H9 (cell line): ENCODE results near the gene KLF2. TPM values are rescaled to one million over a fixed set of nuclear protein-coding genes. Genes with fewer than 3 reads are reported as not detected.
A peak's percentile ranks its signal among the peaks of the same experiment; 100 is the strongest.

Experiments
- DNase-seq: peaks from one replicate; pipeline ENCODE4 v3.0.0-alpha.2; 2017
- H2AFZ ChIP-seq: one replicate; pipeline ENCODE4 v1.6.1; 2013; ENCODE audit warnings: mild to moderate bottlenecking, low read length, control low read depth, moderate library complexity
- H2AK5ac ChIP-seq: 2 replicates; pipeline ENCODE4 v1.6.1; 2013; ENCODE audit warnings: low read length, control low read depth, mixed read lengths; ENCODE audit not compliant: insufficient read length
- H2BK120ac ChIP-seq: one replicate; pipeline ENCODE4 v1.6.1; 2013; ENCODE audit warnings: low read depth, mild to moderate bottlenecking, low read length, control low read depth, inconsistent platforms; ENCODE audit not compliant: poor library complexity, severe bottlenecking
- H2BK12ac ChIP-seq: 2 replicates; pipeline ENCODE4 v1.6.1; 2013; ENCODE audit warnings: low read length, control low read depth, mixed read lengths, low read depth; ENCODE audit not compliant: insufficient read length
- H2BK15ac ChIP-seq: 2 replicates; pipeline ENCODE4 v1.6.1; 2013; ENCODE audit warnings: low read depth, low read length, control low read depth
- H2BK20ac ChIP-seq: one replicate; pipeline ENCODE4 v1.6.1; 2013; ENCODE audit warnings: low read depth, mild to moderate bottlenecking, low read length, control low read depth, inconsistent platforms; ENCODE audit not compliant: poor library complexity, severe bottlenecking
- H2BK5ac ChIP-seq: 2 replicates; pipeline ENCODE4 v1.6.1; 2013; ENCODE audit warnings: low read length, control low read depth, mixed read lengths; ENCODE audit not compliant: insufficient read length
- H3K14ac ChIP-seq: 2 replicates; pipeline ENCODE4 v1.6.1; 2013; ENCODE audit warnings: low read length, control low read depth; ENCODE audit not compliant: insufficient read depth
- H3K18ac ChIP-seq: 2 replicates; pipeline ENCODE4 v1.6.1; 2013; ENCODE audit warnings: low read depth, mild to moderate bottlenecking, mixed read lengths, low read length, control low read depth; ENCODE audit not compliant: insufficient read length
- H3K23ac ChIP-seq: 2 replicates; pipeline ENCODE4 v1.6.1; 2013; ENCODE audit warnings: low read length, control low read depth, mixed read lengths, low read depth; ENCODE audit not compliant: insufficient read length
- H3K23me2 ChIP-seq: 2 replicates; pipeline ENCODE4 v1.6.1; 2013; ENCODE audit warnings: low read depth, mild to moderate bottlenecking, mixed read lengths, low read length, control low read depth; ENCODE audit not compliant: insufficient read length, poor library complexity, severe bottlenecking
- H3K27ac ChIP-seq: 2 replicates; pipeline ENCODE4 v1.5.1; 2013; ENCODE audit warnings: low read length, control low read depth, mixed read lengths, low read depth; ENCODE audit not compliant: insufficient read length
- H3K27me3 ChIP-seq: 2 replicates; pipeline ENCODE4 v1.6.1; 2013; ENCODE audit warnings: low read length, control low read depth, inconsistent platforms; ENCODE audit not compliant: insufficient read depth
- H3K4ac ChIP-seq: 2 replicates; pipeline ENCODE4 v1.6.1; 2013; ENCODE audit warnings: low read depth, mild to moderate bottlenecking, control low read depth, inconsistent platforms, low read length, moderate library complexity
- H3K4me1 ChIP-seq: 2 replicates; pipeline ENCODE4 v1.6.1; 2013; ENCODE audit warnings: low read length, control low read depth, inconsistent platforms; ENCODE audit not compliant: insufficient read depth
- H3K4me2 ChIP-seq: 2 replicates; pipeline ENCODE4 v1.6.1; 2013; ENCODE audit warnings: low read length, control low read depth, mixed read lengths; ENCODE audit not compliant: insufficient read length, insufficient read depth
- H3K56ac ChIP-seq: 2 replicates; pipeline ENCODE4 v1.6.1; 2013; ENCODE audit warnings: low read depth, mild to moderate bottlenecking, mixed read lengths, low read length, control low read depth; ENCODE audit not compliant: insufficient read length
- H3K79me1 ChIP-seq: 2 replicates; pipeline ENCODE4 v1.6.1; 2013; ENCODE audit warnings: low read depth, mild to moderate bottlenecking, moderate library complexity, low read length, control low read depth, inconsistent platforms; ENCODE audit not compliant: insufficient read depth, poor library complexity, severe bottlenecking
- H3K79me2 ChIP-seq: 2 replicates; pipeline ENCODE4 v1.6.1; 2013; ENCODE audit warnings: low read length, control low read depth, inconsistent platforms; ENCODE audit not compliant: insufficient read depth
- H3K9ac ChIP-seq: 2 replicates; pipeline ENCODE4 v1.6.1; 2013; ENCODE audit warnings: low read length, control low read depth, mixed read lengths; ENCODE audit not compliant: insufficient read length; ENCODE audit errors: extremely low read depth
- H3K9me3 ChIP-seq: one replicate; pipeline ENCODE4 v1.6.1; 2013; ENCODE audit warnings: low read depth, low read length, inconsistent platforms; ENCODE audit not compliant: control insufficient read depth
- H3T11ph ChIP-seq: one replicate; pipeline ENCODE4 v1.6.1; 2013; ENCODE audit warnings: mild to moderate bottlenecking, low read length, control low read depth, inconsistent platforms
- H4K20me1 ChIP-seq: one replicate; pipeline ENCODE4 v1.6.1; 2013; ENCODE audit not compliant: control insufficient read depth, insufficient read length, insufficient read depth
- H4K5ac ChIP-seq: 2 replicates; pipeline ENCODE4 v1.6.1; 2013; ENCODE audit warnings: low read depth, mild to moderate bottlenecking, mixed read lengths, low read length, control low read depth; ENCODE audit not compliant: insufficient read length
- H4K8ac ChIP-seq: replicated peaks from 2 replicates; pipeline ENCODE4 v1.6.1; 2013; ENCODE audit warnings: low read length, control low read depth, mixed read lengths, low read depth; ENCODE audit not compliant: insufficient read length
- H4K91ac ChIP-seq: 2 replicates; pipeline ENCODE4 v1.6.1; 2013; ENCODE audit warnings: low read depth, mild to moderate bottlenecking, moderate library complexity, mixed read lengths, low read length, control low read depth; ENCODE audit not compliant: insufficient read length
- H3K27ac Mint-ChIP-seq, 3 experiments: 2 replicates in 2 of 3; 3 replicates in 1 of 3; pipeline ENCODE4 v1.8.0; 2020 to 2021; ENCODE audit warnings: mixed read lengths in 3 of 3, mild to moderate bottlenecking in 1 of 3, moderate library complexity in 1 of 3
- H3K27me3 Mint-ChIP-seq: 2 replicates; pipeline ENCODE4 v1.8.0; 2021; ENCODE audit warnings: low read depth, mild to moderate bottlenecking, moderate library complexity, mixed read lengths
- H3K36me3 Mint-ChIP-seq, 3 experiments: 2 replicates in 2 of 3; 3 replicates in 1 of 3; pipeline ENCODE4 v1.8.0; 2020 to 2021; ENCODE audit warnings: low read depth in 3 of 3, mixed read lengths in 3 of 3; ENCODE audit not compliant: insufficient read depth in 1 of 3
- H3K4me1 Mint-ChIP-seq, 2 experiments: 2 replicates each; pipeline ENCODE4 v1.8.0; 2020; ENCODE audit warnings: mixed read lengths in 2 of 2
- H3K4me3 Mint-ChIP-seq, 2 experiments: 2 replicates in 1 of 2; 3 replicates in 1 of 2; pipeline ENCODE4 v1.8.0; 2020 to 2021; ENCODE audit warnings: mild to moderate bottlenecking in 2 of 2, mixed read lengths in 2 of 2, moderate library complexity in 1 of 2
- H3K9me3 Mint-ChIP-seq, 2 experiments: 2 replicates in 1 of 2; 3 replicates in 1 of 2; pipeline ENCODE4 v1.8.0; 2020; ENCODE audit warnings: mild to moderate bottlenecking in 2 of 2, mixed read lengths in 2 of 2, moderate library complexity in 1 of 2
- WGBS: extraction: QIAGEN DNeasy Blood & Tissue Kit; methylation state at CpG from one replicate; pipeline ENCODE4 v1.1.7; 2013; ENCODE audit warnings: missing lambda C conversion rate, low lambda C conversion rate, mixed read lengths; ENCODE audit not compliant: insufficient read length; ENCODE audit errors: extremely low coverage; 5-methylcytosine and 5-hydroxymethylcytosine counted together
- total RNA-seq: library from RNA; stranded (reverse); gene quantifications from 2 replicates; pipeline ENCODE4 v1.2.1, GENCODE V29; 2021
- TF ChIP-seq, protein P1 (sequence below): fragments of 200-600 bp; sonication (generic); conservative IDR thresholded peaks from 3 replicates; pipeline ENCODE4 v1.8.0; 2021; ENCODE audit warnings: antibody characterized with exemption, mild to moderate bottlenecking

Gene KLF2
- total RNA-seq, 1 experiment from 2014 or later, result 0.33 TPM

DNA sequence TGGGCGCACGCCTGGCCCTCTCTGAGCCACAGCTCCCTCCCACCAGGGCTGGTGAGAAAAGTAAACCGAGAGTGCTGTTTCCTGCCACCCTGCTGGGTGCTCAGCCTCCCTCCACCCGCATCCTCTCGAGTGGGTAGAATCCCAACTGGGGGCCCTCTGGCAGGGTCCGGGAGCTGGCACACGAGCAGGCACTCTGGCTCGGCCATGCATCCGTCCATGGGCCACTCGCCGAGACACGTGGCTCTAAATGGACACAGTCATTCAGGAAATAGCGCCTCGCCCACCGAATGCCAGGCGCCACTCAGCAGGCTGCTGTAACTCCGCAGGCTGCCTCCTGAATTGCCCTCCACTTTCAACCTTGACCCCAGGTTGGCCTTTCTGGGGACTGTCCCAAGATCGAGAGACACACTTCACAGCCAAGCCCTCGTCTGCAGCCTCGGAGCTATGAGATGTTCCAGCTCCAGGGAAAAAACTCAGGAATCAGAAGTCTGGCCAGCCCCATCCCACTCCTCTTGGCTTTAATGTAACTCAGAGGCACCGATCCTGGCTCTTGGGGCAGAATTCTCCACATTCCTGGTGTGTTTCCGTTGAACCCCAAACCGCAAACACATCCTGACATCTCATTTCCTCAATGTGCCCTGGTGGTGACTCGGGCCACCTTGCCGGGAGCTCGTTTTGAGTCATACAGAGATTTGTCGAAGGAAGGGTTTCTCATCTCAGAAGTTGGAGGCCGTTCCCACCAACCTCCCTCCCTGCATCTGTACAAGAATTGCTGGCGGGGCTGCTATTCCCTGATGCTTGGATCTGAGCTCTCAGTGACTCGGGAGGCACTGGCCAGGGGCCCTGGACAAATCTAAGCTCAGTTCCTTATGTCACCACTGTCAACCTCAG, 14.1 kb downstream of the KLF2 start:
- H2BK12ac ChIP-seq, result no peak overlapping the region
- H3K18ac ChIP-seq, result no peak overlapping the region
- no peak overlapping the region for H2BK5ac ChIP-seq
- TF ChIP-seq, protein P1, sequence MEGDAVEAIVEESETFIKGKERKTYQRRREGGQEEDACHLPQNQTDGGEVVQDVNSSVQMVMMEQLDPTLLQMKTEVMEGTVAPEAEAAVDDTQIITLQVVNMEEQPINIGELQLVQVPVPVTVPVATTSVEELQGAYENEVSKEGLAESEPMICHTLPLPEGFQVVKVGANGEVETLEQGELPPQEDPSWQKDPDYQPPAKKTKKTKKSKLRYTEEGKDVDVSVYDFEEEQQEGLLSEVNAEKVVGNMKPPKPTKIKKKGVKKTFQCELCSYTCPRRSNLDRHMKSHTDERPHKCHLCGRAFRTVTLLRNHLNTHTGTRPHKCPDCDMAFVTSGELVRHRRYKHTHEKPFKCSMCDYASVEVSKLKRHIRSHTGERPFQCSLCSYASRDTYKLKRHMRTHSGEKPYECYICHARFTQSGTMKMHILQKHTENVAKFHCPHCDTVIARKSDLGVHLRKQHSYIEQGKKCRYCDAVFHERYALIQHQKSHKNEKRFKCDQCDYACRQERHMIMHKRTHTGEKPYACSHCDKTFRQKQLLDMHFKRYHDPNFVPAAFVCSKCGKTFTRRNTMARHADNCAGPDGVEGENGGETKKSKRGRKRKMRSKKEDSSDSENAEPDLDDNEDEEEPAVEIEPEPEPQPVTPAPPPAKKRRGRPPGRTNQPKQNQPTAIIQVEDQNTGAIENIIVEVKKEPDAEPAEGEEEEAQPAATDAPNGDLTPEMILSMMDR, result no peak
- H3K9ac ChIP-seq, result no peak overlapping the region
- H3K14ac ChIP-seq, result no peak overlapping the region
- no peak overlapping the region for H3K27ac ChIP-seq
- no peaks in the 10 kb centered on the region for H3K27me3 ChIP-seq
- no peak overlapping the region; the same call in 1 of the 2 replicates for H2BK15ac ChIP-seq
- peaks cover 9 to 10% of the 10 kb centered on the region in 2 experiments for H3K4me1 Mint-ChIP-seq
- no peak overlapping the region for H2AK5ac ChIP-seq
- H2BK20ac ChIP-seq, result no peak overlapping the region
- H3K23ac ChIP-seq, result no peak overlapping the region
- no peak overlapping the region for H2AFZ ChIP-seq
- H3K4ac ChIP-seq, result no peak overlapping the region
- no peaks in the 10 kb centered on the region for H3K9me3 ChIP-seq
- no peak overlapping the region for H3K56ac ChIP-seq
- H3K27ac Mint-ChIP-seq, result peak overlapping the region in 1 of 3 experiments; percentile 64; a peak in 1 of 7 replicates
- H3K27me3 Mint-ChIP-seq, result peaks cover 15% of the 10 kb centered on the region
- no peaks in the 10 kb centered on the region for H3K79me1 ChIP-seq
- H3T11ph ChIP-seq, result no peak overlapping the region
- no peaks in the 10 kb centered on the region for H3K79me2 ChIP-seq
- H3K9me3 Mint-ChIP-seq, result no peaks in the 10 kb centered on the region; a peak in 2 of 5 replicates
- H3K23me2 ChIP-seq, result no peaks in the 10 kb centered on the region
- no peak overlapping the region for H2BK120ac ChIP-seq
- H4K91ac ChIP-seq, result no peak overlapping the region
- H3K4me2 ChIP-seq, result no peak overlapping the region
- H4K20me1 ChIP-seq, result no peaks in the 10 kb centered on the region
- no peak overlapping the region for H4K8ac ChIP-seq
- whole genome bisulfite sequencing, result no CpG with 5 or more reads among the region's 30 CpGs
- H4K5ac ChIP-seq, result no peak overlapping the region
- peaks cover 2% of the 10 kb centered on the region; the same call in 1 of the 2 replicates for H3K4me1 ChIP-seq
- H3K4me3 Mint-ChIP-seq, result no peak overlapping the region
- H3K36me3 Mint-ChIP-seq, result no peaks in the 10 kb centered on the region; a peak in 1 of 7 replicates
- no peak for DNase-seq
